Esophagus squamous epithelium (tissue), 4 donors: ENCODE measurements around the gene PGLYRP1.

Experiments
- CTCF ChIP-seq, 6 experiments: fragments of 450-650 bp in 4 of 6; fragments of 200-600 bp in 2 of 6; sonication (generic) in 2 of 6; IDR thresholded peaks; one replicate each; pipeline ENCODE4 v1.5.1; 2016 to 2019; ENCODE audit warnings: antibody characterized with exemption in 6 of 6, mild to moderate bottlenecking in 4 of 6, moderate library complexity in 4 of 6
- POLR2A ChIP-seq, 4 donors: fragments of 450-650 bp; IDR thresholded peaks; one replicate each; pipeline ENCODE4 v1.6.1; 2017; ENCODE audit warnings: antibody characterized with exemption in 4 of 4, mild to moderate bottlenecking in 4 of 4, moderate library complexity in 3 of 4

GRCh38 chr19:46006411-46006810 is 16.4 kb downstream of the PGLYRP1 start:
- TF ChIP-seq CTCF (IDR thresholded peaks at IDR 0.05) (no peak), POLR2A (IDR thresholded peaks at IDR 0.05) (no peak)
